GM20000 (cell line): ENCODE data around the gene ASB18.

Source experiments
- DNase-seq: peaks from one replicate; pipeline ENCODE4 v3.0.0; 2012; ENCODE audit warnings: low spot score
- TF ChIP-seq, protein P1 (sequence below): IDR thresholded peaks from 2 replicates; pipeline ENCODE4 v1.5.1; 2012; ENCODE audit warnings: mild to moderate bottlenecking, control low read depth; ENCODE audit errors: extremely low read depth, missing control alignments

ASB18 gene

DNA sequence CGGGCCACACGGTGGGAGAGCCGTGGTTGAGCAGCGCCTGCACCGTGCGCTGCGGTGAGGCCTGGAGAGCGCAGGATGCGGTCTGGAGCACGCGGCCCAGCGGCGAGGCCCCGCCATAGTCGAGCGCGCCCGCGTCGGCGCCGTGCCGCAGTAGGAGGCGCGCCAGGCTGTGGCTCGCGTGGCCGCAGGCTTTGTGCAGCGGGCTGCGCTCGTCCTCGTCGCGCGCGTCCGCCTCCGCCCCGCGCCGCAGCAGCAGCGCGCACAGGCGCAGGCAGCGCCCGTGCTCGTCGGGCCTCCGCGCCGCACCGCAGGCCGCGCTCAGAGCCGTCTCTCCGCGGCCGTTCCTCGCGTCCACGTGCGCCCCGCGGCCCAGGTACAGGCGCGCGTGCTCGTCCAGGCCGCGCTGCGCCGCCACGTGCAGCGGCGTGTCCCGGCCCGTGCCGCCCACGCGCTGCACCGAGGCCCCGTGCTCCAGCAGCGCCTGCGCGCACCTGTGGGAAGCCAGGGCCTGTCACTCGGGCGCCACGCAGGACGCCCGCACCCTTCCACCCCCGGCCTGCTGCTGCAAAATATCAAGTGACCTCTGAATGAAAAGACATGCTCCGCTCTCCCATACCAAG lies 49.7 kb downstream of the ASB18 start:
- TF ChIP-seq, protein P1, sequence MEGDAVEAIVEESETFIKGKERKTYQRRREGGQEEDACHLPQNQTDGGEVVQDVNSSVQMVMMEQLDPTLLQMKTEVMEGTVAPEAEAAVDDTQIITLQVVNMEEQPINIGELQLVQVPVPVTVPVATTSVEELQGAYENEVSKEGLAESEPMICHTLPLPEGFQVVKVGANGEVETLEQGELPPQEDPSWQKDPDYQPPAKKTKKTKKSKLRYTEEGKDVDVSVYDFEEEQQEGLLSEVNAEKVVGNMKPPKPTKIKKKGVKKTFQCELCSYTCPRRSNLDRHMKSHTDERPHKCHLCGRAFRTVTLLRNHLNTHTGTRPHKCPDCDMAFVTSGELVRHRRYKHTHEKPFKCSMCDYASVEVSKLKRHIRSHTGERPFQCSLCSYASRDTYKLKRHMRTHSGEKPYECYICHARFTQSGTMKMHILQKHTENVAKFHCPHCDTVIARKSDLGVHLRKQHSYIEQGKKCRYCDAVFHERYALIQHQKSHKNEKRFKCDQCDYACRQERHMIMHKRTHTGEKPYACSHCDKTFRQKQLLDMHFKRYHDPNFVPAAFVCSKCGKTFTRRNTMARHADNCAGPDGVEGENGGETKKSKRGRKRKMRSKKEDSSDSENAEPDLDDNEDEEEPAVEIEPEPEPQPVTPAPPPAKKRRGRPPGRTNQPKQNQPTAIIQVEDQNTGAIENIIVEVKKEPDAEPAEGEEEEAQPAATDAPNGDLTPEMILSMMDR, result no peak
- no peak for DNase-seq

DNA sequence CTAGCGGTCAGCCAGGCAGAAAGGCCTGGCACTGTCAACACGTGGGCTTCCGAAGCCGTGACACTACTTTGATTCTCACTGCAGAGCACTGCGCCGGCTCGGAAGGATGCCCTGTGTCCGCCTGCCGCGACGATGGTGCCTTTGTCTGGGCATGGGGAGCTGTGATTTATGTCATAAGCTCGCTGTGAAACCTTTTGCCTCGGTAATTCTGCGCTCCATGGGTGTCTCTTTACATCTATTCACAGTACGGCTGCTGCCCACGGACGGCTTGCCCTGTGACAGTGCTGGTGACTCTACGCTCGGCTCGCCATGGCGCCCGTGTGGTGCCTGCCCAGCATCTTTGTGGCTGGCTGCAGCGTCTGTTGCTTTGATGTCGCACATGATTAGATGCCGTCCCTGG lies 52.9 kb downstream of the ASB18 start:
- no peak for DNase-seq
- TF ChIP-seq, protein P1, result no peak

DNA sequence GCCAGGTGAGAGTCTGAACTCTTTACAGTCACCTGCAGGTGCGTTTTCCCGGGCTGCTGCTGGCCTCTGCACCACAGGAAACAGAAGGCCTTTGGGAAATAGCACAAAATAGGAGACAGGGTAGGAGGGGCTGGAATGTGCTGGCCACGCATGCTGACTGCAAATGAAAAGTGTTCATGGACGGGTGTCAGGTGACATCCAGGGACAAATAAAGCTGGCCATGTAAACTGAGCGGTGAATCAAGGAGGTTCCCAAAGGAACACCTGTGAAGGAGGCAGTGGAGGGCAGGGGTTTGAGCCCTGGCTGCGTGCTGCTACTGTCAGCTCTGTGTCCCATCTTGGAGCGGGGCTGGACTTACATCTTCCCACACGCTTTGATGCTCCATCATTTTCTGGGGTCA lies 53.7 kb downstream of the ASB18 start:
- DNase-seq, result no peak

DNA sequence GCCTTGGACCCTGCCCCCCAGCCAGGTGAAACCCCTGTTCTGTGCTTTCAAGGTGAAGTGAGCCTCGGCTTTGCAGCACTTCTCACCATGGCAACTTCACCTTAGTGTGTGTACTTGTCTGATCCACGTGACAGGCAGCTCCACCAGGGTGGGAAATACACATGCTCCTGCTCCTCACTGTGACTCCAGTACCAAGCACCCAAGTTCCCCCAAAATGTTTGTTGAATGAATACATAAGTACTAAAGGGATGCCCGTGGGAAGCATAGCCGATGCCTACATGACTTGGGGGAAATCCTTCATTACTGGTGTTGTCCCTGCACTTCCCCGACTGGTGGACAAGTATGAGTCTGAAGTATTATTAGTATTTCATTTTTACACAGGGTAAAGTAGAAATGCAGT lies 54.2 kb downstream of the ASB18 start:
- DNase-seq, result no peak
- TF ChIP-seq, protein P1, result no peak

More for the DNA sequence above, 53.7 kb downstream of the ASB18 start:
- TF ChIP-seq, protein P1, result no peak

DNA sequence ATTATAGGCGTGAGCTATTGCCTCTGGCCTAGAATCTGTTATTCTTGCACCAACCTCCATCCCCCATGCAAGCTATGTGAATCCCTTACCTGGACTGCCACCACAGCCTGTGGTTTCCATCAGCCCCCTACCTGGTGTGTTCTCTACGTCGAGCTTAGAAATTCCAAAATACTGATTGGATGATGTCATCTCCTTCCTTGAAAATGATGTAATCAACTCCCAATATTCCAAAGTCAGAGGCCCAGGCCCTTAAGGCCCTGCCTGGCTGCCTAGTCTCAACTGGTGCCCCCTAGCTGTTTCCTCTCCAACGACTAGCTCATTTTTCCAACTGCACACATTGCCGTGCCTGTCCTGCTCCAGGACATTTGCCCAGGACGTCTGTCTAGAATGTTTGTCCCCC lies 54.7 kb downstream of the ASB18 start:
- TF ChIP-seq, protein P1, result no peak
- DNase-seq, result no peak

DNA sequence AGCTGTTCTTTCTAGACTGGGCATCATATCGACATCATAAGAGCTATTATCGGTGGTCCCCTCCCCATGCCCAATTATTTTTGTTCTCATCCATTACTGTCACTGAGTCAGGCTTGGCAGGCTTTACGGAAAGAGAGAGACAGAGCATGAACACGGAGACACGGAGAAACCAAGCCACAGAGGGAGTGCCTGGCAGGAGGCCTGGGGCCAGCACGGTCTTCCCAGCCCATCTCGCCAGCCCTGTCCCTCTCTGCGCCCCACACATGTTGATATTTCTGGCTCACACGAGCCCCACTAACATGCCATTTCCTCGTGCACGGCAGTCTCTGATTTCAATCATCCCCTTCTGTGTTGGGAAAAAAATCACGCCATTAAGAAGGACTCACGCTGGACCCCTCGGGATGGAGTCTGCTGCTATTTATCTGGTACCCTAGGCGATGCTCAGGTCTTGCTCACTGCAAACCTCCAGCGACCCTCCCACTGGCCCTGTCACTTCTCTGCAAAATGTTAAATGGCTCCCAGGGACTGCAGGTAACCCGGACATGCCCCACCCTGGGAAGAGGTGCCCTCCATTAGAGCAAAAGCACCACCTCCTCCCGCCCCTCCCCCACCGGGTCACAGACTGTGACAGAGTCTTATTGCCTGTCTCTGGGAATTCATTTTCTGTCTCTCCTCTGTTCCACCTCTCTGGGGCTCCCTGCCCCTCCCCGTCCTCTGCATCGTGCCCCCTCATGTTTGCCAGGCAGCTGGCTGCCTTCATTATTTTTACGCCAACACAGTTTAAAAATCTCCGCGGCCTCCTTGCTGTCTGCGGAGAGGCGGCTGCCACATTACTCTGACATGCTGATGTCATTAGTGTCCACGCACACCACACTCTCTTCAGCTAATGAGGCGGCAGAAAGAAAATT lies 55.9 kb downstream of the ASB18 start:
- TF ChIP-seq, protein P1, result no peak
- no peak for DNase-seq

DNA sequence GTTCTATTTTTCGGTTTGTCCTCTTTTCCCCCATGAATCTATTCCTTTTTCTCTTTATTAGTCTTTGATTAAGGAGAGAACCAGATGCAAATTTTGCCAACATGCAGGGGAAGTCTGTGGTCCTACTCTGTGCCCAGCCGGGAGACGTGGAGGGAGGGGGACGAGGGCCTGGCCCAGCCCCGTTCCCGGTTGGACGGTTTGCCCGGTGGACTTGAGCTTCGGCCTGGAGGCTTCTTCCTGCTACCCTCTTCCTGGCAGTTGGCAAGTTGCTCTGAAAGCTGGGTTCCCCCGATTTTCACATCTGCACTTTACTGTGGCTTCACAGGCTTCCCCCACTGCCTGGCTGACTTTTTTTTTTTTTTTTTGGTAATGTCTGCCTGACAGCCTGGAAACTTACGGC lies 56.7 kb downstream of the ASB18 start:
- no peak for DNase-seq
- TF ChIP-seq, protein P1, result no peak
